HG02852 (cell line): Measurements from ENCODE around the gene ACSBG1.

Experiments
- ATAC-seq: cut with Tn5 transposase; IDR thresholded peaks from one replicate; pipeline ENCODE4 v1.9.1; 2021; ENCODE audit warnings: mild to moderate bottlenecking, moderate library complexity; ENCODE audit not compliant: unreplicated experiment

ACSBG1 gene, protein sequence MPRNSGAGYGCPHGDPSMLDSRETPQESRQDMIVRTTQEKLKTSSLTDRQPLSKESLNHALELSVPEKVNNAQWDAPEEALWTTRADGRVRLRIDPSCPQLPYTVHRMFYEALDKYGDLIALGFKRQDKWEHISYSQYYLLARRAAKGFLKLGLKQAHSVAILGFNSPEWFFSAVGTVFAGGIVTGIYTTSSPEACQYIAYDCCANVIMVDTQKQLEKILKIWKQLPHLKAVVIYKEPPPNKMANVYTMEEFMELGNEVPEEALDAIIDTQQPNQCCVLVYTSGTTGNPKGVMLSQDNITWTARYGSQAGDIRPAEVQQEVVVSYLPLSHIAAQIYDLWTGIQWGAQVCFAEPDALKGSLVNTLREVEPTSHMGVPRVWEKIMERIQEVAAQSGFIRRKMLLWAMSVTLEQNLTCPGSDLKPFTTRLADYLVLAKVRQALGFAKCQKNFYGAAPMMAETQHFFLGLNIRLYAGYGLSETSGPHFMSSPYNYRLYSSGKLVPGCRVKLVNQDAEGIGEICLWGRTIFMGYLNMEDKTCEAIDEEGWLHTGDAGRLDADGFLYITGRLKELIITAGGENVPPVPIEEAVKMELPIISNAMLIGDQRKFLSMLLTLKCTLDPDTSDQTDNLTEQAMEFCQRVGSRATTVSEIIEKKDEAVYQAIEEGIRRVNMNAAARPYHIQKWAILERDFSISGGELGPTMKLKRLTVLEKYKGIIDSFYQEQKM

DNA sequence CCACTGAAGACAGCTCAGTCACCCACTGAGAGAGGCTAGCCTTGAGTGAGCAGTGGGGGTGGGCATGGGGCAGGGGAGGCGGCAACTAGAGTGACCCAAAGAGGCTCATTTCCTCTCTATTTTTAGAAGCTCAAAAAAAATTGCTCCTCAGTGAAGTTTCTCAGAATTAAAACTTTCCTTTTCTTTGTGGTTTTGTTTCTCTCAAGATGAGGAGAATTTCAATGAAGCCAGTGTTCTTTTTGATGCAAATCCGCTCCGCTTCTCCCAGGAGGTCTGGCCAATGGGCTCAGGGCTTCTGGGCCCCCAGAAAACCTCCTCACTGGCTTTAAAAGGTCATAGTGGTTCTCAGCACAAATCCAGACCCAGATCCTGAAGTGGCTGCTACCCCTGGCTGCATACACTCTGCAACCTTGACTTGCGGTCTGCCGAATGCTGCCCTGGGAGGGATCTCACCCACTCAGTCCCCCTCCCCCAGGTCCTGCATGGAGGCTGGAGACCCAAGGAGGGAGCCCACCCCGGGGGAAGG, at the start of gene ACSBG1:
Gene ACSBG1 (minus strand): TSS at position 51 of the 526 bp plus-strand sequence. CDS start 64 bp downstream, outside the sequence.
- ATAC-seq, result no peak

DNA sequence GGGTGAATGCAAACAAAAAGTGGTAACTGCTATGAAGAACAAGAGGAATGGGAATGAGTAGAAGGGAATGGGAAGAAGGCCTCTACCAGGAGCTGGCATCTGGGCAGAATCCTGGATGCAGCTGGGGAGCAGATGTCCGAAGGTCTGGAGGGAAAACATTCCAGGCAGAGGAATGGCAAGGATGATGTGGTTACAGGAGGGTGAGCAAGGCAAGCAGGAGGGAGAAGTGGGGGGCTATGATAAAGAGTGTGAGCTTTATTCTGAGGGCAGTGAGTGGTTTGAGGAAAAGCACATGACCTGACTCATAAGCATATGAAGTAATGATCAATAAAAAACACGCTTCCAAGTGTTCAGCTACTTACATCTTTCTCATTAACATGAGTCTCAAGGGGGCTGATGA, 48.0 kb upstream of the ACSBG1 start:
- ATAC-seq, result no peak

DNA sequence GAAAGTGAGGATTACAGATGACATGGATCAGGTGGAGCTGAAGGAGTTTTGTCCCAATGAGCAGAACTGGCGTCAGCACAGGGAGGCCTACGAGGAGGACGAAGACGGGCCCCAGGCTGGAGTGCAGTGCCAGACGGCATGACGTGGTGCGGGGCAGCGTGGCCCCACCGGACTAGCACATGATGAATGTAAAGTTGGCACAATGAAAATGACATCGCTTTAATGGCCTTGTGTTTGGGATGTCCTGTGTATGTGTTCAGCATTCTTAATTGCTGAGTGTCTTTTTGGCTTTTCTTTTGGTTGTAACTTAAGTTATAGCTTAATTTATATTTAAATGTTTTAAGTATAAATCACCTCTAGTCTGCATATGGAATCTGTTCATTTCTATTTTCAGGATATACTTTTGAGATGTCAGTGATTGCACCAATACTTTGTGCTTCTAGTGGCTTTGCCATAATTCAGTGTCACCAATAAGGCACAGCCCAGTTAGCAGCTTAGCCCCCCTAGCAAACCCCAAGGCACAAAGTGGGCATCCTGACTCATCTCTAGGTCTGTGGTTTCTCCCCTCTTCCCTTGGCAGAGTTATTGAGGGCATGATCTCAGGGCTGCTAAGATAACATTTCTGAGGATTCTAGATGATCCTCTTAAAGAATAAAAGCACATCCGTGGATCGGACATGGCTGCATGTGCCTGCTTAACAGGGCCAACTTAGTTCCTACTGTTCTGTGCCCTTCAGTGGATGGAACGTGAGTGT, 46.1 kb upstream of the ACSBG1 start:
- ATAC-seq, result no peak

DNA sequence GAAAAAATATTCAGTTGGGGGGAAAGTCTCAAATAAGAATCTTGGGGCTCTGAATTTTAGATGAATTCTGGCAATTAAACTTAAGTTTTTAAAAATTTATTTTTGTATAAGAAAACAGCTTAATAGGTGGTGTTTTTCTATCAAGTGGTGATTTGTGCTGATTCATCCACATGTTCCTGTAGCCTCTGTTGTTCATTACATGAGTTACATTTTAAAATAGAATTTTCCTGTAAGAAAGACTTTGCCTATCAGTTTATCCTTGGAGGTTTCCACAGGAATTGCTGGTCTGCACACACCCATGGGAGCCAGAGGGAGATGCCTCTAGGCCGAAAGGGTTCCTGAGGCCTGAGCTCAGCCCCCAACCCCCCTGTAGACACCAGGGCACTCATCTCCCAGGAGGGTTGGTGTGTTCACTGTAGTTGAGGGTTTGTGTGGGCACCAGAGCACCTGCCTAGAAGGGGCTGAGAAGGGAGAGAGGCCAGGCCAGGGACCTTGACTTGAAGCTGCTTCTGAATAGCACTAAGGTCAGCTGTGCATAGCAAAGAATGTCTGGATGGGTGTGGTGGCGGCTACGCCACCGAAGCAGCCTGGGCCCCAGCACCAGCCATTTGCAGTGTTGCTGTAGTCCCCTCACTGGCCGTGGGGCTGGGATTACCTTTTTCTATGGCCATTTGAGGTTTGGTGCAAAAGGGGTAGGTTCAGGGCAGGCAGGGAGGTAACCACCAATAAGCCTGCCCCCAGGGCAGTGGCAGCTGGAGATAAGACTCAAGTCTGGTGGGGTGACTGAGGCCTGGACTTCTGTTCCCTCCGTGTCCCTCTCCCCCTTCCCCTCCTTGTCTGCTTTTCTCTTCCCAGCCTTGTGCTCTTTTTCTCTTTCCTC, 41.9 kb upstream of the ACSBG1 start:
- ATAC-seq, result no peak

DNA sequence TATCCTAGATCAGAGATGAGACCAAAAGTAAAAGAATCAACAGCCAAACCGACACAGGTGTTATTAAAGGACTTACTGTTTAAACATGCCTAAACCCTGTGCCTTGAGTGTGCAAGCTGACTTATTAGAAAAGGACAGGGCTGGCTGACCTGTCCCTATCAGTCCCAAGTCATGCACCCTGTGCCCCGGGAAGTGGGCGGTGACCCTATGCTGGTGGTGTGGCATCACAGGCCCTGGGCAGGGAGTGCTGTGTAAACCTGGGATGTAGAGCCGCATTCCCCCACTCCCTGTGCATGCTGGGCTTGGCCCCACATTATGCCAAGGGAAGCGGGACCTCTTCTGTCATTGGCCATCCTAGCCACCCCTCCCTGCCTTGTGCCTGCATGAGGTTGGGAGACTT, 40.6 kb upstream of the ACSBG1 start:
- no peak for ATAC-seq

DNA sequence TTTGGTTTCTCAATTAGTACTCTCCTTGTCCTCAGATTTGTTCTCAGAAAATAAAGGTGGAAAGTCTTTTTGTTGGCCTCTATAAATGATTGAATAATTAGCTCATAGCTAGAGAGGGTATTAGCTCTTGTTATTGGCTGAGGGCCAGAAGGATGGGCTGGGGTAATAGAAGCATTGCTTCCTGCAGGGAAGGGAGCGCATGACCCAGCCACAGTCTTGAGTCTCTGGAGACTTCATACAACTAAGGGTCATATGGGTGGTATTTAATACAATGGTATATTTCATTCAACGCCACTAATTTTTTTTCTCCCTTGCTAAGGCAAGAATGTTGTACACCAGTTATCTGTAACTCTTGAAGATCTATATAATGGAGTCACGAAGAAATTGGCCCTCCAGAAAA, 38.4 kb upstream of the ACSBG1 start:
- ATAC-seq, result no peak

DNA sequence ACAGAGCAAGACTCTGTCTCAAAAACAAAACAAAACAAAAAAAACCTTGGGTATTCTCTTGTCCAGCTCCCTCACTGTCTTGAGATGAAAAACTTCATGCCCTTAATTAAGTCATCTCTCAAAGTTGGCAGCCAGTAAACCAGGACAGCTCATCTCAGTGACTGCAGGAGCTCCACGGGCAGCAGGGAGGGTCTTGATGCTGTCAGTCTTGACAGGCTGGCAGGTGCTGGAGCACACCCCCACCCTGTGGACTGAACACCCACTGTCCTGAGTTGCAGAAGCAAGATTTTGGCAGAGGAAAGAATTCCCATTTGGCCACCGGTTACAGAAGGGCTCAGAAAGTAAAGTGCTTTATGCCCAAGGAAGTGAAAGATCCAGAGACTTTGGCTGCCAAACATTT, 38.0 kb upstream of the ACSBG1 start:
- ATAC-seq, result no peak

DNA sequence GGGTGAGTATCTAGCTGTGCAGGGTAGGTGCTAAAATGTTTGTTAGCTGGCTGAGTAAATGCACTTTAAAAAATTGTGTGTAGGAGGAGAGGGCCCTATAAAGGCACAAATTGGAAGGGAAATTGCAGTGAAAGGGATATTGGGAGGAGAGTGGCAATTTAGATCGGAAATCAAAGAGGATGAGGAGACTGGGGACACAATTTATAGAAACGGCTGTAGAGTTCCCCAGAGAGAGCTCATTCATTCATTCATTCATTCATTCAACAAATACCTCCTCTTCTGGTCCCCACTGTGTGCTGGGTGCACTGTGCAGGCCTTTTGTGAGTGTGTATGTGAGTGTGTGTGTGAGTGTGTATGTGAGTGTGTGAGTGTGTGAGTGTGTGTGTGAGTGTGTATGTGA, 32.4 kb upstream of the ACSBG1 start:
- ATAC-seq, result no peak

DNA sequence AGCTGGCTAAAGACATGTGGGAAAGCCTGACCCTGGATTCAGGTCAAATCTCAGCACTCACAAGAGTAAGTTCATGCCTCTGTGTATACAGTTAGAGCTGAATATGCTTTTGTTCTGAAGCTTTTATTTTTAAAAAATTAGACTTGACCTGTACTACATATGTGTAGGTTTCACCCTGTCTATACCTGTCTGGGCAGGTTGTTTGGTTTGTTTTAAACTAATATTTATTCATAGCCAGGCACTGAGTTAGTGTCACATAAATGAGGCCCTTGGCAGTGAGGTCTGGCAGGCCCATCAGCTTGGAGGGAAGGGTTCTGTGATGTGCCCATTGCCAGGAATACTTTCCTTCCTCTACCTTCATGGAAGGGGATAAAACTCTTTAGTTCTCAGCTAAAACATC, 31.9 kb upstream of the ACSBG1 start:
- ATAC-seq, result no peak

DNA sequence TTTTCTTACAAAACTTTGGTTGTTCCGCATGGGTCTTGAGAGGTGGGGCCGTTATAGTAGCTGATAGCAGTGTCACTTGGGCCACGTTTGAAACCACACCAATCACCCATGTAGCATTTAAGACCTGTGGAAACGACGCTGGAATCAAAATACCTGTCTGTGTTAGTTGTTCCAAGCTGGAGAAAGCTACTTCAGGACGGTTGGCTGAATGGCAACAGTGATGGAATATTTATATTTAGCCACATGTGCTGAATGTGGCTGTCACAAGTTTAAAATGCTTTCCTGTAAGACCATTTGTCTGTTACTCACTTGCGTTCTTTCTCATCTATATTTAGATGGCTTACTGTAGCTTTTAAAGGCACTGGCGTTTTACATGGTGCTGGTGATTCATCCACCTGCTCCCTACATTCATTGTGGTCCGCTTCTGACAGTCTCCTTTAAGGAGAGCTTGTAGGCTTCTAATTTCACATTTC, 31.4 kb upstream of the ACSBG1 start:
- no peak for ATAC-seq

DNA sequence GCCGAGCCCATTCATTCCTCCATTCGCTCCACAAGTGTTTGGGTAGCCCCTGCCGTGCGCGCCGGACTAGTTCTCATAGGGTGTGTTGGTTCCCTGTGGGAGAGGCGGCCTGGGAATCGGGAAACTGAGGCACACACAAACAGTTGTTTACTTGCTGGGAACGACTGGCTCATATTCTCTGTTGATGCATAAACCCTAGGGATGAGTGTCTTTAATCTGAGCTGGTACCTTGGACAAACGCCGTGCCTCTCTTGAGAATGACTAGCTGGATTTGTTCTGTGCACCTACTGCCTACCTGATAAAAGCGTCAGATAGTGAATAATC, 30.7 kb upstream of the ACSBG1 start:
- no peak for ATAC-seq

DNA sequence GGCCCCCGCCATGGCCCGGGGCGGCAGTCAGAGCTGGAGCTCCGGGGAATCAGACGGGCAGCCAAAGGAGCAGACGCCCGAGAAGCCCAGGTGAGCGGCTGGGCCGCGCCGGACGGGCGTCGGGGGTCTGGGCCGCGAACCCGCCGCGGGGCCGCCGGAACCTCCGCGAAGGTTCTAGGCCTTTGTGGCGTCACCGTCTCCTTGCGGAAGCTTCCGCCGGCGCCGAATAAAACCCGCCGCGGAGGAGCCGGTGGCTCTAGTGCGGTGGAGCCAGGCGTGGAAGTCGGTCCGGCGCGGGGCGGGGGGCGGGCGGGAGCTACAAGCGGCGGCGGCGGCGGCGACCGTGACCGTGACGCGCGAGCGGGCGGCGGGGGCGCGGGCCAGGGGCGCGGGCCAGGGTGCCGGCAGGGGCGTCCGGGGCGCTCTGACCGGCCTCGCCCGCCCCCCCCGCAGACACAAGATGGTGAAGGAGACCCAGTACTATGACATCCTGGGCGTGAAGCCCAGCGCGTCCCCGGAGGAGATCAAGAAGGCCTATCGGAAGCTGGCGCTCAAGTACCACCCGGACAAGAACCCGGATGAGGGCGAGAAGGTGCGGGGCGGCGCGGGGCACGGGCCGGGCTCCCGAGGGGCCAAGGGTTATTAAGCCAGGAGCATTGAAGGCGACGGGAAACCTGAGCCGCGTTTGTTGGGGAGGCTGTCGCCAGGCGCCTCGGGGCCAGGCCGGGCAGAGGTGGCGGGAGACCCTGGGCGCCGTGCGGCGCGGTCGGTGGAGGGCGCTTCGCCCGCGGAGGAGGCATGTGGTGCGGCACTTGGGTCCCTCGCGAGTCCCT, 30.2 kb upstream of the ACSBG1 start, which contains the start of gene DNAJA4:
Gene DNAJA4 (plus strand): TSS at position 259 of the 833 bp plus-strand sequence. CDS start 202 bp downstream, at position 461.
- ATAC-seq, result no peak

DNA sequence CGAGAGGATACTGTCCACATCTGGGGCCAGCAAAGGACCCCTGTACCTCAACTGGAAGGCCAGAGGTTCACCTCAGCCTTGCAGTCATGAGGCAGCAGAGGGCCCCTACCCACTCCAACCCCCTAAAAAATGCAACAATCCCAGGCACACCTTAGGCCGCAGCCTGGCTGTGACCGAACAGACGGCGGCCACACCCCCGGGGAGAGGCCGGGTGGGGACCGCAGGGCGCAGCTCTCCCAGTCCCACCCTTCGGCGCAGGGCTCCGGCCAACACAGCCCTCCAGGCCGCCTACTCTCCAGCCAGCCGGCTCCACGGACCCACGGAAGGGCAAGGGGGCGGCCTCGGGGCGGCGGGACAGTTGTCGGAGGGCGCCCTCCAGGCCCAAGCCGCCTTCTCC, 29.5 kb upstream of the ACSBG1 start:
- no peak for ATAC-seq

DNA sequence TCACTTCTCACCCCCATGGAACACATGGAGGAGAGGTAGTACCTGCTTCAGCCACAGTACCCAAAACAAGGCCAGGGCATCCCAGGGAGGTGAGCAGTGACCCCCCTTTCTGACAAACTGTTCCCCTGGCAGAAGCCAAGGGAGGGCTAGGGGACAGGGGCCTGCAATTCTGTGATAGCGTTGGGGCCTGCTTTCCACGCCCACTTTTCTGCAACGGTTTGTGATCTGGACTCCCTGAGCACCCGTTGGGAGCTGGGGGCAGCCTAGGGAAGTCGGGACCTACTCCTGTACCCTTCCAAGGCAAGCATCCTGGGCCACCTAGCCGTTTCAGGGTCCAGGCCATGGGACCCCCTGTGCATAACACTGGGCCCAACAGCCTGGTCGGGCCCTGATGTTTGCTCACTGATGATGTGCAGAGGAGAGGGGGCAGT, 29.0 kb upstream of the ACSBG1 start:
- no peak for ATAC-seq

DNA sequence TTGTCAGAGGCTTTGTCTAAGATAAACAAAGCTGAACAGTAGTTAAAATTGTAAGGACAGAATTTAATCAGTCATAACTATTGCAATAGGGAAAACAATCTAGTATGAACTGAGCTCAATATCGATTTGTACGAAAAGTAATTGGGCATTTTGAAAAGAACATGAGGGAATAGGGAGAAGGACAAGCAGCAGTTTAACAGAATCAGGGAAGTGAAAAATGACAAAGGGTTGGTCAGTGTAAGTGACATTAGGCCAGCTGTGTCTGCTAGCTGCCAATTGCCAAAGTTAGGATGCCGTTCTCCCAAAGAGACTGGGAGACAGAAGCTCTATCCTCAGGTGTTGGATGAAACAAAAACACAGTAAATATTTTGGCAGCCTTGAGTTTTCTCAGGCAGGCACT, 26.7 kb upstream of the ACSBG1 start:
- no peak for ATAC-seq

DNA sequence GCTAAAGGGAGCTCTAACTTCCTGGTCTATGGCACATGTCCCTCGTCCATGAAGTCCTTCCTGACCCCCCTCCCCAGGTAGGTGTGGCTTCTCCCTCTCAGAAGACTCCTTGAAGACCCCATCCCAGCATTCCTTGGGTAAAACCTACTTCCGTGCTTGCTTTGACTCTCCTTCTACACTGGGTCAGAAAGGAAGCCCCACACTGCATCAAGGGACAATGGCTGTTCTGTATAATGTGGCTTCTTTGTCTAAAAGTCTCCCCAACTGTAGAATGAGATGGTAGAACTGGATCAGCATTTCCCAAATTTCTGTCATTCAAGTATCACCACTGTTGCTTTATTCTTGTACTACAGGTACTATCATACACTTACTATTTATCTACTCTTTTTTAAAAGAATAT, 26.1 kb upstream of the ACSBG1 start:
- no peak for ATAC-seq

DNA sequence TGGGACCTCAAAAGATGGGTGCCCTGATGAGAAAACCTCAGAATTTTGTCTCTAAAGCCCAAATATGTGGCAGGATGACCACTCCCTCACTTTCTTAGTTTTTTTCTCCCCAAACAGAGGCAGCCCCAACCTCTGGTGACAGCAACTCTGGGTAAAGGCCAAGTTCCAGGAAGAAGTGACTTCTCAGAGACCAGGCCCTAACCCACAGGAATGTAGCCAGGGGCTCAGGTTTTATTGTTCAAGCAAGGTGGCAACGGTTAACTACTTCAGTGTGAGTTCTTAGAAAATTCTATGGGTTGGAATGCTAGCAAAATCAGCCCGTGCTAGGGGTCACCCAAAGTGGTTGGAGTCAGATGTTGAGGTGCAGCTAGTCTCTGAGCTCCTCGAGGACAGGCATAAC, 24.9 kb upstream of the ACSBG1 start:
- no peak for ATAC-seq

DNA sequence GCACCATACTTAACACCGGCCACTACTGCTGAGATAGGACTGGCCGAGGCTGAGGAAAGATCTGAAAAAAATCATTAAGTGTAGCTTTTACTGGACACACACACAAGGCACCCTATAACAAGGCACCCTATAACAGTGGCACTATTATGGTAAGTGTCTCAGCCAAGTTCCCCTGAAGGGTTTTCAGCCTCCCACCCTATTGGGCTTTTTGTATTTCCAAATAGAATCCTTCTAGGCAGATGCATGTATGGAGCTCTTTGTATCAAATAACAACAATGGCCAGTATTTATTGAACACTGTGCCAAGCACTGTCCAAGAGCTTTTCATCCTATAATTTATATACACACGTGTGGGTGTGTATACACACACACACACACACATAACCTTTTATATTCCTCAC, 23.3 kb upstream of the ACSBG1 start:
- no peak for ATAC-seq

DNA sequence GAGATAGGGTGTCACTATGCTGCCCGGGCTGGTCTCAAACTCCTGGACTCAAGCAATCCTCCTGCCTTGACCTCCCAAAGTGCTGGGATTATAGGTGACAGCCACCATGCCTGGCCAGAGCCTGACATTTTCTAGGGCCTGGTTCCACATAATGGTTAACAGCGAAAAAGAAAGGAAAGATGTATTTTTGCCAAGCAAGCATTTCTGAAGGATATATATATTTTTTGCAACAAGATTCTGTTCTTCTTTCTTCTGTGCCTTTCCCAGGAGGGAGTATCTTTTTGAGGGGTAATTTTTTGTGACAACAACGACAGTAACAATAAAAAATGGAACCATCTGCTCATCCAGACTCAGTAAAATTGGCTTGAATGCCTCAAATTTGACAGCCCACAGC, 21.7 kb upstream of the ACSBG1 start:
- no peak for ATAC-seq
